Neural cell (in vitro differentiated cells): ENCODE data around the gene TUBA1A. TPM values are rescaled to one million over a fixed set of nuclear protein-coding genes. Genes with fewer than 3 reads are reported as not detected.
"Not testable (repeated sequence)": the region's sequence is repeated elsewhere in the genome, so short reads cannot be mapped to it uniquely, and the experiment has no call there.

Experiments
- H2AFZ ChIP-seq: fragments of 200-600, 300-800 bp; sonication (generic), shearing (Covaris generic); 2 replicates; pipeline ENCODE4 v1.6.0; 2014; ENCODE audit warnings: low read depth, mild to moderate bottlenecking, antibody characterized with exemption, low read length, moderate library complexity
- H3F3A ChIP-seq: fragments of 200-600 bp; shearing (Covaris generic); 2 replicates; pipeline ENCODE4 v1.6.1; 2016; ENCODE audit warnings: mild to moderate bottlenecking, moderate library complexity, mixed read lengths, antibody characterized with exemption, low read length; ENCODE audit not compliant: insufficient read depth, poor library complexity, severe bottlenecking
- H3K27ac ChIP-seq: fragments of 200-600, 300-800 bp; sonication (generic), shearing (Covaris generic); 2 replicates; pipeline ENCODE4 v1.5.1; 2014; ENCODE audit warnings: mild to moderate bottlenecking, low read length, moderate library complexity
- H3K27me3 ChIP-seq: fragments of 300-800, 200-600 bp; sonication (generic), shearing (Covaris generic); 2 replicates; pipeline ENCODE4 v1.6.0; 2014; ENCODE audit warnings: mild to moderate bottlenecking, low read depth, low read length, moderate library complexity; ENCODE audit not compliant: insufficient read depth
- H3K36me3 ChIP-seq: fragments of 300-800, 200-600 bp; sonication (generic), shearing (Covaris generic); 2 replicates; pipeline ENCODE4 v1.5.1; 2014; ENCODE audit warnings: mild to moderate bottlenecking, antibody characterized with exemption, low read length, moderate library complexity; ENCODE audit not compliant: insufficient read depth
- H3K4me2 ChIP-seq: fragments of 300-800, 200-600 bp; sonication (generic), shearing (Covaris generic); 2 replicates; pipeline ENCODE4 v1.6.0; 2014; ENCODE audit warnings: mild to moderate bottlenecking, low read length
- H3K4me3 ChIP-seq: fragments of 300-800, 200-600 bp; sonication (generic), shearing (Covaris generic); 2 replicates; pipeline ENCODE4 v1.5.1; 2014; ENCODE audit warnings: mild to moderate bottlenecking, low read length, moderate library complexity
- H3K79me2 ChIP-seq: fragments of 200-600 bp; shearing (Covaris generic); replicated peaks from 2 replicates; pipeline ENCODE4 v1.6.0; 2014; ENCODE audit warnings: mild to moderate bottlenecking, low read length, moderate library complexity; ENCODE audit not compliant: insufficient read depth
- H3K9ac ChIP-seq: fragments of 300-800, 200-600 bp; sonication (generic), shearing (Covaris generic); 2 replicates; pipeline ENCODE4 v1.6.1; 2016; ENCODE audit warnings: mild to moderate bottlenecking, low read length, mixed read lengths
- H3K9me2 ChIP-seq: fragments of 200-600 bp; shearing (Covaris generic); 2 replicates; pipeline ENCODE4 v1.6.1; 2016; ENCODE audit warnings: mild to moderate bottlenecking, low read length, mixed read lengths; ENCODE audit not compliant: insufficient read depth
- H3K9me3 ChIP-seq: fragments of 200-600, 300-800 bp; sonication (generic), shearing (Covaris generic); 2 replicates; pipeline ENCODE4 v1.6.1; 2016; ENCODE audit warnings: mild to moderate bottlenecking, mixed run types, low read length, moderate library complexity, mixed read lengths
- H4K20me1 ChIP-seq: fragments of 200-600 bp; shearing (Covaris generic); 2 replicates; pipeline ENCODE4 v1.6.1; 2016; ENCODE audit warnings: mild to moderate bottlenecking, mixed run types; ENCODE audit not compliant: insufficient read depth
- EP300 ChIP-seq: fragments of 450-650 bp; conservative IDR thresholded peaks from 2 replicates; pipeline ENCODE4 v1.6.1; 2014; ENCODE audit warnings: antibody characterized with exemption, mild to moderate bottlenecking, moderate library complexity; ENCODE audit not compliant: poor library complexity, severe bottlenecking
- EZH2 ChIP-seq: fragments of 200-600, 300-800 bp; shearing (Covaris generic), sonication (generic); IDR thresholded peaks from 2 replicates; pipeline ENCODE4 v1.6.1; 2014; ENCODE audit warnings: antibody characterized with exemption, low read length, borderline replicate concordance, mild to moderate bottlenecking; ENCODE audit not compliant: insufficient read depth, poor library complexity, severe bottlenecking
- MXI1 ChIP-seq: fragments of 450-650 bp; conservative IDR thresholded peaks from 2 replicates; pipeline ENCODE4 v1.6.1; 2014; ENCODE audit warnings: antibody characterized with exemption, mild to moderate bottlenecking; ENCODE audit not compliant: poor library complexity, severe bottlenecking
- POLR2AphosphoS5 ChIP-seq: IDR thresholded peaks from 2 replicates; pipeline ENCODE4 v1.6.1; 2012
- RAD21 ChIP-seq: fragments of 450-650 bp; conservative IDR thresholded peaks from 2 replicates; pipeline ENCODE4 v1.6.1; 2014; ENCODE audit warnings: antibody characterized with exemption, mild to moderate bottlenecking, moderate library complexity
- REST ChIP-seq: IDR thresholded peaks from 2 replicates; pipeline ENCODE4 v1.6.1; 2012; ENCODE audit warnings: borderline replicate concordance
- SMC3 ChIP-seq: fragments of 450-650 bp; conservative IDR thresholded peaks from 2 replicates; pipeline ENCODE4 v1.6.1; 2014; ENCODE audit warnings: antibody characterized with exemption, mild to moderate bottlenecking, moderate library complexity; ENCODE audit not compliant: poor library complexity
- TAF1 ChIP-seq: IDR thresholded peaks from 2 replicates; pipeline ENCODE4 v1.6.1; 2012; ENCODE audit warnings: low read depth
- polyA plus RNA-seq: library from polyadenylated mRNA; depleted of rRNA; stranded (reverse); fragments of >200 nt; gene quantifications from 2 replicates; pipeline ENCODE4 v1.2.3, GENCODE V29; 2014
- TF ChIP-seq, protein P1 (sequence below): fragments of 450-650 bp; IDR thresholded peaks from 2 replicates; pipeline ENCODE4 v1.5.1; 2014; ENCODE audit warnings: antibody characterized with exemption, mild to moderate bottlenecking, moderate library complexity; ENCODE audit not compliant: poor library complexity, severe bottlenecking

The TUBA1A gene
- polyA plus RNA-seq, 1 donor from 2014 or later, result 14,333 TPM

- no peaks in the 10 kb centered on the region for H3F3A ChIP-seq
- no peaks in the 10 kb centered on the region for H4K20me1 ChIP-seq
- H2AFZ ChIP-seq, result no peak overlapping the region
- no peak overlapping the region for H3K27ac ChIP-seq
- no peaks in the 10 kb centered on the region for H3K27me3 ChIP-seq
- H3K9ac ChIP-seq, result no peak overlapping the region
- no peak for TF ChIP-seq TAF1
- no peak for TF ChIP-seq EP300
- no peak for TF ChIP-seq SMC3
- no peak for TF ChIP-seq POLR2AphosphoS5
- TF ChIP-seq, protein P1, sequence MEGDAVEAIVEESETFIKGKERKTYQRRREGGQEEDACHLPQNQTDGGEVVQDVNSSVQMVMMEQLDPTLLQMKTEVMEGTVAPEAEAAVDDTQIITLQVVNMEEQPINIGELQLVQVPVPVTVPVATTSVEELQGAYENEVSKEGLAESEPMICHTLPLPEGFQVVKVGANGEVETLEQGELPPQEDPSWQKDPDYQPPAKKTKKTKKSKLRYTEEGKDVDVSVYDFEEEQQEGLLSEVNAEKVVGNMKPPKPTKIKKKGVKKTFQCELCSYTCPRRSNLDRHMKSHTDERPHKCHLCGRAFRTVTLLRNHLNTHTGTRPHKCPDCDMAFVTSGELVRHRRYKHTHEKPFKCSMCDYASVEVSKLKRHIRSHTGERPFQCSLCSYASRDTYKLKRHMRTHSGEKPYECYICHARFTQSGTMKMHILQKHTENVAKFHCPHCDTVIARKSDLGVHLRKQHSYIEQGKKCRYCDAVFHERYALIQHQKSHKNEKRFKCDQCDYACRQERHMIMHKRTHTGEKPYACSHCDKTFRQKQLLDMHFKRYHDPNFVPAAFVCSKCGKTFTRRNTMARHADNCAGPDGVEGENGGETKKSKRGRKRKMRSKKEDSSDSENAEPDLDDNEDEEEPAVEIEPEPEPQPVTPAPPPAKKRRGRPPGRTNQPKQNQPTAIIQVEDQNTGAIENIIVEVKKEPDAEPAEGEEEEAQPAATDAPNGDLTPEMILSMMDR, result no peak
- TF ChIP-seq RAD21, result no peak
- TF ChIP-seq EZH2, result no peak
- TF ChIP-seq REST, result no peak
- TF ChIP-seq MXI1, result no peak
- H3K79me2 ChIP-seq, result no peaks in the 10 kb centered on the region
- no peak overlapping the region for H3K4me2 ChIP-seq
- H3K9me3 ChIP-seq, result no peaks in the 10 kb centered on the region
- H3K9me2 ChIP-seq, result no peaks in the 10 kb centered on the region
- H3K4me3 ChIP-seq, result no peak overlapping the region
- no peaks in the 10 kb centered on the region for H3K36me3 ChIP-seq
These were observed 18.0 kb downstream of the TUBA1A start for GRCh38 chr12:49170924-49171323.

- Histone ChIP-seq H3K27me3 (no peaks in the 10 kb centered on the region), H3K4me2 (no peak overlapping the region), H3K27ac (no peak overlapping the region), H3K9me2 (no peaks in the 10 kb centered on the region), H4K20me1 (no peaks in the 10 kb centered on the region), H3K9ac (no peak overlapping the region), H3F3A (no peaks in the 10 kb centered on the region), H2AFZ (no peak overlapping the region), H3K79me2 (no peaks in the 10 kb centered on the region), H3K36me3 (no peaks in the 10 kb centered on the region), H3K9me3 (no peaks in the 10 kb centered on the region), H3K4me3 (no peak overlapping the region)
- TF ChIP-seq POLR2AphosphoS5 (no peak), RAD21 (no peak), TAF1 (no peak), EP300 (no peak)
- TF ChIP-seq, protein P1, result no peak
These were observed 23.8 kb downstream of the TUBA1A start for GRCh38 chr12:49165114-49165513.

DNA sequence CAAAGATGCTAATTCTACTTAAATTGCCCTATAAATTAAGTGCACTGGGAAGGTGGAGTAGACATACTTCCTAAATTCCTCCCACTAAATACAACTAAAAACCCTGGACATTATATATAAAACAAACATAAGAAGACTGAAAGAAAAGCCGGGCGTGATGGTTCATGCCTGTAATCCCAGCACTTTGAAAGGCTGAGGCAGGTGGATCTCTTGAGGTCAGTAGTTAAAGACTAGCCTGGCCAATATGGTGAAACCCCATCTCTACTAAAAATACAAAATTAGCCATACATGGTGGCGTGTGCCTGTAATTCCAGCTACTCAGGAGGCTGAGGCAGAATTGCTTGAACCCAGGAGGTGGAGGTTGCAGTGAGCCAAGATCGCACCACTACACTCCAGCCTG, 27.0 kb downstream of the TUBA1A start:
- not testable (repeated sequence) for H3K4me2 ChIP-seq, H3K4me3 ChIP-seq, H3K9me3 ChIP-seq, H3K9ac ChIP-seq, H3K27me3 ChIP-seq, H2AFZ ChIP-seq, H3F3A ChIP-seq, H3K27ac ChIP-seq, H4K20me1 ChIP-seq, H3K79me2 ChIP-seq, H3K9me2 ChIP-seq, H3K36me3 ChIP-seq
